Measurements from ENCODE around the gene FOXN1.

DNA sequence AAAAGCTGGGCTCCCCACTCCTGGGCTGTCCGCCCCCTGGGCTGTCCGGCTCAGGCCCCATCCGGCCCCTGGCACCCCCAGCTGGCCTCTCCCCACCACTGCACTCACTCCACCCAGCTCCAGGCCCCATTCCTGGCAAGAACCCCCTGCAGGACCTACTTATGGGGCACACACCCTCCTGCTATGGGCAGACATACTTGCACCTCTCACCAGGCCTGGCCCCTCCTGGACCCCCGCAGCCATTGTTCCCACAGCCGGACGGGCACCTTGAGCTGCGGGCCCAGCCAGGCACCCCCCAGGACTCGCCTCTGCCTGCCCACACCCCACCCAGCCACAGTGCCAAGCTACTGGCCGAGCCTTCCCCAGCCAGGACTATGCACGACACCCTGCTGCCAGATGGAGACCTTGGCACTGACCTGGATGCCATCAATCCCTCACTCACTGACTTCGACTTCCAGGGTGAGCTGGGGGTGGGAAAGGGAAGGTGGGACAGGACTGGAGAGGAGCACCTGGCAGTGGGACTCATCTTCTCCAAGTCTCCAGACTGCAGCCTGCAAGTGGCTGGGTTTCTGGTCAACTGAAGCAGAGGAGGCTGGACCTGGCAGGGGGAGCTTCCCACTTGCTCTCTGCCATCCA lies 28.7 kb downstream of the FOXN1 start:
- TF ChIP-seq, protein P1, sequence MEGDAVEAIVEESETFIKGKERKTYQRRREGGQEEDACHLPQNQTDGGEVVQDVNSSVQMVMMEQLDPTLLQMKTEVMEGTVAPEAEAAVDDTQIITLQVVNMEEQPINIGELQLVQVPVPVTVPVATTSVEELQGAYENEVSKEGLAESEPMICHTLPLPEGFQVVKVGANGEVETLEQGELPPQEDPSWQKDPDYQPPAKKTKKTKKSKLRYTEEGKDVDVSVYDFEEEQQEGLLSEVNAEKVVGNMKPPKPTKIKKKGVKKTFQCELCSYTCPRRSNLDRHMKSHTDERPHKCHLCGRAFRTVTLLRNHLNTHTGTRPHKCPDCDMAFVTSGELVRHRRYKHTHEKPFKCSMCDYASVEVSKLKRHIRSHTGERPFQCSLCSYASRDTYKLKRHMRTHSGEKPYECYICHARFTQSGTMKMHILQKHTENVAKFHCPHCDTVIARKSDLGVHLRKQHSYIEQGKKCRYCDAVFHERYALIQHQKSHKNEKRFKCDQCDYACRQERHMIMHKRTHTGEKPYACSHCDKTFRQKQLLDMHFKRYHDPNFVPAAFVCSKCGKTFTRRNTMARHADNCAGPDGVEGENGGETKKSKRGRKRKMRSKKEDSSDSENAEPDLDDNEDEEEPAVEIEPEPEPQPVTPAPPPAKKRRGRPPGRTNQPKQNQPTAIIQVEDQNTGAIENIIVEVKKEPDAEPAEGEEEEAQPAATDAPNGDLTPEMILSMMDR (IDR thresholded peaks at IDR 0.05; ENCODE audit: poor library complexity), result no peak
- no peak for TF ChIP-seq EZH2 (IDR thresholded peaks at IDR 0.05; ENCODE audit: borderline replicate concordance)
- TF ChIP-seq EZH2phosphoT487 (IDR thresholded peaks at IDR 0.05; ENCODE audit: low read depth, severe bottlenecking, unreplicated experiment), result no peak
